Stimulated activated CD8-positive, alpha-beta memory T cell treated with anti-CD3 and anti-CD28 coated beads, Interleukin-7, amount 100 ng/mL, for 24 hours (primary cell): Measurements from ENCODE around the gene RHO.
"Not testable (repeated sequence)": the region's sequence is repeated elsewhere in the genome, so short reads cannot be mapped to it uniquely, and the experiment has no call there.

Experiments
- DNase-seq: peaks from one replicate; pipeline ENCODE4 v3.0.0-alpha.2; 2020; ENCODE audit warnings: low read depth

Gene RHO

GRCh38 chr3:129543156-129543790 lies 14.8 kb downstream of the RHO start, which contains the start of gene H1-8:
H1-8 (plus strand) TSS chr3:129543175; CDS start chr3:129543219, 44 bp downstream.
- DNase-seq: no peak

GRCh38 chr3:129543999-129544398 lies 15.6 kb downstream of the RHO start:
- DNase-seq: no peak

GRCh38 chr3:129545951-129546350 lies 17.5 kb downstream of the RHO start:
- not testable (repeated sequence) for DNase-seq

GRCh38 chr3:129547241-129547640 lies 18.8 kb downstream of the RHO start:
- DNase-seq: no peak

- no peak for DNase-seq
Measured at GRCh38 chr3:129548104-129548965, 19.9 kb downstream of the RHO start.

- DNase-seq: no peak
Measured at GRCh38 chr3:129549006-129549800, 20.8 kb downstream of the RHO start.

GRCh38 chr3:129549805-129550204 lies 21.4 kb downstream of the RHO start:
- DNase-seq: no peak

- DNase-seq: no peak
Measured at GRCh38 chr3:129552287-129553050, 24.0 kb downstream of the RHO start.

GRCh38 chr3:129553171-129553570 lies 24.7 kb downstream of the RHO start:
- no peak for DNase-seq

- no peak for DNase-seq
Measured at GRCh38 chr3:129553719-129554118, 25.3 kb downstream of the RHO start.

GRCh38 chr3:129554356-129555152 lies 26.1 kb downstream of the RHO start:
- no peak for DNase-seq

GRCh38 chr3:129555153-129555550 lies 26.7 kb downstream of the RHO start:
- no peak for DNase-seq

GRCh38 chr3:129555616-129556357 lies 27.3 kb downstream of the RHO start:
- DNase-seq: no peak

GRCh38 chr3:129556358-129556695 lies 27.9 kb downstream of the RHO start:
- DNase-seq: no peak

- no peak for DNase-seq
Measured at GRCh38 chr3:129556890-129557547, 28.6 kb downstream of the RHO start.

GRCh38 chr3:129557548-129557894 lies 29.1 kb downstream of the RHO start:
- DNase-seq: no peak

GRCh38 chr3:129558081-129558771 lies 29.8 kb downstream of the RHO start:
- no peak for DNase-seq

- no peak for DNase-seq
Measured at GRCh38 chr3:129558772-129559564, 30.5 kb downstream of the RHO start.
